HCT116 (cell line): ENCODE measurements around the gene MAP1LC3C. TPM values are rescaled to one million over a fixed set of nuclear protein-coding genes. Genes with fewer than 3 reads are reported as not detected.

Experiments
- ATAC-seq: fragments of 200-7000 bp; cut with Tn5 transposase; 2 replicates; pipeline ENCODE4 v1.9.1; 2020; ENCODE audit warnings: mild to moderate bottlenecking, moderate library complexity
- BruUV-seq: library from RNA; stranded (reverse); fragments of 400-500 nt; replicated peaks from 2 replicates; lab custom pipeline; 2021; lab: Mats Ljungman, UMichigan
- CTCF ChIA-PET: fragments of 300-600 bp; sonication (Branson Sonifier 250); formaldehyde crosslinking; loops from one replicate; lab custom pipeline; 2021; ENCODE audit warnings: antibody characterized with exemption; lab: Charles Lee
- POLR2A ChIA-PET: fragments of 300-600, 350-600 bp; sonication (Branson Sonifier 250); formaldehyde crosslinking; loops from one replicate; lab custom pipeline; 2021; ENCODE audit warnings: antibody characterized with exemption; lab: Charles Lee
- RAD21 ChIA-PET, 2 experiments: fragments of 300-600 bp; sonication (Branson Sonifier 250); formaldehyde crosslinking; loops; one replicate each; lab custom pipeline; 2023; ENCODE audit warnings: low total read pairs in 2 of 2; ENCODE audit not compliant: uncharacterized antibody in 2 of 2, unreplicated experiment in 2 of 2, low non-redundant PET in 1 of 2; lab: Charles Lee
- DNase-seq: peaks from one replicate; pipeline ENCODE4 v3.0.0-alpha.2; 2010; ENCODE audit warnings: low read depth, low spot score
- H2AFZ ChIP-seq: fragments of 200-600 bp; shearing (Covaris generic), sonication (generic); 2 replicates; pipeline ENCODE4 v1.6.1; 2017; ENCODE audit warnings: low read depth, mixed run types, mixed read lengths, antibody characterized with exemption, low read length; ENCODE audit not compliant: poor library complexity, severe bottlenecking
- H3K27ac ChIP-seq: 2 replicates; pipeline ENCODE4 v1.5.1; 2012; ENCODE audit warnings: low read depth, low read length
- H3K27me3 ChIP-seq: fragments of 200-600 bp; sonication (generic); 2 replicates; pipeline ENCODE4 v1.6.1; 2016; ENCODE audit warnings: mixed run types, low read length, mixed read lengths; ENCODE audit not compliant: insufficient read depth
- H3K36me3 ChIP-seq, 2 experiments: fragments of 200-500 bp in 1 of 2; fragments of 200-600 bp in 1 of 2; sonication (Bioruptor generic) in 1 of 2; sonication (generic) in 1 of 2; 2 replicates each; pipeline versions ENCODE4 v1.5.1 to v1.6.1; 2014 to 2016; ENCODE audit warnings: low read length in 2 of 2, inconsistent platforms in 1 of 2, mixed read lengths in 1 of 2, mixed run types in 1 of 2; ENCODE audit not compliant: insufficient read depth in 2 of 2, control insufficient read depth in 1 of 2
- H3K4me1 ChIP-seq, 2 experiments: fragments of 200-600 bp in 1 of 2; sonication (generic) in 1 of 2; 2 replicates each; pipeline versions ENCODE4 v1.5.1 to v1.6.1; 2012 to 2017; ENCODE audit warnings: low read length in 2 of 2, inconsistent platforms in 1 of 2, mild to moderate bottlenecking in 1 of 2, mixed read lengths in 1 of 2, mixed run types in 1 of 2, moderate library complexity in 1 of 2; ENCODE audit not compliant: insufficient read depth in 2 of 2, control insufficient read depth in 1 of 2
- H3K4me2 ChIP-seq: fragments of 200-600 bp; sonication (generic); 2 replicates; pipeline ENCODE4 v1.6.1; 2017; ENCODE audit warnings: mixed run types, low read length, mixed read lengths
- H3K4me3 ChIP-seq, 2 experiments: fragments of 200-600 bp in 1 of 2; sonication (generic) in 1 of 2; replicated peaks in 1 of 2; 2 replicates each; pipeline ENCODE4 v1.5.1; 2011 to 2016; ENCODE audit warnings: low read length in 2 of 2, control low read depth in 1 of 2, low read depth in 1 of 2, mild to moderate bottlenecking in 1 of 2, mixed read lengths in 1 of 2, mixed run types in 1 of 2
- H3K79me2 ChIP-seq: fragments of 200-600 bp; sonication (generic); 2 replicates; pipeline ENCODE4 v1.6.1; 2017; ENCODE audit warnings: mild to moderate bottlenecking, mixed run types, low read length, moderate library complexity, mixed read lengths; ENCODE audit not compliant: insufficient read depth
- H3K9ac ChIP-seq: fragments of 200-600 bp; sonication (generic); 2 replicates; pipeline ENCODE4 v1.6.1; 2016; ENCODE audit warnings: low read length, mixed read lengths
- H3K9me2 ChIP-seq: fragments of 200-600 bp; sonication (generic), shearing (Covaris generic); 2 replicates; pipeline ENCODE4 v1.6.1; 2017; ENCODE audit warnings: mixed run types, mild to moderate bottlenecking, moderate library complexity; ENCODE audit not compliant: insufficient read depth
- H3K9me3 ChIP-seq, 2 experiments: fragments of 200-500 bp in 1 of 2; fragments of 200-600 bp in 1 of 2; sonication (Bioruptor generic) in 1 of 2; sonication (generic) in 1 of 2; 2 replicates each; pipeline ENCODE4 v1.6.1; 2014 to 2017; ENCODE audit warnings: low read length in 2 of 2, mixed read lengths in 2 of 2, inconsistent platforms in 1 of 2, low read depth in 1 of 2, mild to moderate bottlenecking in 1 of 2, mixed run types in 1 of 2, moderate library complexity in 1 of 2; ENCODE audit not compliant: control insufficient read depth in 1 of 2, insufficient read depth in 1 of 2
- H4K20me1 ChIP-seq: fragments of 200-600 bp; sonication (generic), shearing (Covaris generic); 2 replicates; pipeline ENCODE4 v1.6.1; 2017; ENCODE audit warnings: mixed run types, mild to moderate bottlenecking, moderate library complexity; ENCODE audit not compliant: insufficient read depth
- CEBPB ChIP-seq: IDR thresholded peaks from 2 replicates; pipeline ENCODE4 v1.6.1; 2012; ENCODE audit warnings: low read depth
- ELF1 ChIP-seq: IDR thresholded peaks from 2 replicates; pipeline ENCODE4 v1.6.1; 2012; ENCODE audit warnings: low read depth, borderline replicate concordance
- EZH2 ChIP-seq: fragments of 200-600 bp; sonication (generic); IDR thresholded peaks from 2 replicates; pipeline ENCODE4 v1.6.1; 2017; ENCODE audit warnings: antibody characterized with exemption, mixed run types
- EZH2phosphoT487 ChIP-seq: fragments of 200-600 bp; IDR thresholded peaks from 2 replicates; pipeline ENCODE4 v1.6.1; 2018; ENCODE audit warnings: antibody characterized with exemption, borderline replicate concordance
- RAD21 ChIP-seq: IDR thresholded peaks from 2 replicates; pipeline ENCODE4 v1.6.1; 2012; ENCODE audit warnings: low read depth, mild to moderate bottlenecking
- SP1 ChIP-seq: IDR thresholded peaks from 2 replicates; pipeline ENCODE4 v1.6.1; 2012; ENCODE audit warnings: low read depth
- ZNF274 ChIP-seq: fragments of 200-500 bp; sonication (Bioruptor generic); IDR thresholded peaks from 2 replicates; pipeline ENCODE4 v1.6.1; 2014; ENCODE audit warnings: mild to moderate bottlenecking, low read depth, low read length, inconsistent platforms
- intact Hi-C: fragments of 100-400 bp; cut with micrococcal nuclease; formaldehyde crosslinking; loops from 2 replicates; pipeline ENCODE4 v1.10.0; 2022
- total RNA-seq: library from RNA; stranded (reverse); gene quantifications from one replicate; pipeline ENCODE4 v1.2.1, GENCODE V29; 2021; ENCODE audit not compliant: unreplicated experiment
- TF ChIP-seq, protein P1 (sequence below): IDR thresholded peaks from 2 replicates; pipeline ENCODE4 v1.6.1; 2012
- TF ChIP-seq, protein P2 (sequence below), 3 experiments: fragments of 200-600 bp in 1 of 3; sonication (generic) in 1 of 3; IDR thresholded peaks in 2 of 3; conservative IDR thresholded peaks in 1 of 3; 2 replicates each; pipeline ENCODE4 v1.5.1; 2012 to 2017; ENCODE audit warnings: low read depth in 2 of 3, low read length in 2 of 3, antibody characterized with exemption in 1 of 3, borderline replicate concordance in 1 of 3, control low read depth in 1 of 3, mild to moderate bottlenecking in 1 of 3, mixed read lengths in 1 of 3, mixed run types in 1 of 3, moderate library complexity in 1 of 3; ENCODE audit not compliant: insufficient read depth in 1 of 3
- TF ChIP-seq, protein P3 (sequence below): IDR thresholded peaks from 2 replicates; pipeline ENCODE4 v1.6.1; 2012

MAP1LC3C gene
- total RNA-seq, 1 experiment from 2014 or later: not detected

GRCh38 chr1:242019018-242019417 is 20.1 kb upstream of the MAP1LC3C start:
- Histone ChIP-seq H4K20me1 (no peaks in the 10 kb centered on the region), H3K36me3 (no peaks in the 10 kb centered on the region), H3K27ac (no peak overlapping the region), H3K79me2 (no peaks in the 10 kb centered on the region), H3K9me3 (no peaks in the 10 kb centered on the region), H3K4me2 (no peak overlapping the region), H3K9me2 (no peaks in the 10 kb centered on the region), H3K4me3 (no peak overlapping the region), H3K9ac (no peak overlapping the region), H2AFZ (no peak overlapping the region), H3K27me3 (no peaks in the 10 kb centered on the region), H3K4me1 (no peaks in the 10 kb centered on the region)
- intact Hi-C loops: no loop called here
- ChIA-PET CTCF (no interaction called here), POLR2A (no interaction called here), RAD21 (interaction anchor here in 1 of 2 experiments (0.7 kb wide), 1 partner anchor 162 kb away, joined by 4 read pairs; no protein-coding TSS in a partner anchor)
- no peak for TF ChIP-seq EZH2phosphoT487
- no peak for TF ChIP-seq SP1
- no peak for TF ChIP-seq CEBPB
- no peak for TF ChIP-seq ELF1
- no TSS peak for BruUV-seq
- DNase-seq: no peak
- ATAC-seq: no peak

DNA sequence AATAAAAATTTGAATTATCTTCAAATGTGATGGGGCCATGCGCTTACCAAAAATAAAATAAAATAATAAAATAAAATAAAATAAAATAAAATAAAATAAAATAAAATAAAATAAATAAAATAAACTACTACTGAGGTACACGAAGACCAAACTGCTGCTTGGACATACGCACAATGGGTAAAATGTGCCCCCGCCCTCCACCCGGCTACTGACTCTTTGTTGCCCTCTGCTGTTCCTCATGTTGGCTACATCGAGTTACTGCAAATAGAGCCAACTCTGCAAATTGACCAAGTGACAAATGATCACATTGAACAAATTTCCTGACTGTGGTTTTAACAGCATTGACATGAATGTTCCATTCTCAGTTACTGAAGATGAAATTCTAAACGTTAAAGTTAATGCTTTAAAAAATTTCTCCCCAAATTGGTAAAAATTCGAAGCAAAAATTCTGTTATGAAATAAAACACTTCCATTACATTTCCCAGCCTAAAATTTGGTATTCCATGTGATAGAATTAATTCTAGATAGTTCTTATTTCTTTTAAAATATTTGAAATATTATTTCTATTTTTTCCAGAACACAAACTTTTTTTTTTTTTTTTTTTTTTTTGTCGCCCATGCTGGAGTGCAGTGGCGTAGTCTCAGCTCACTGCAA is 18.8 kb upstream of the MAP1LC3C start:
- H3K36me3 ChIP-seq: no peaks in the 10 kb centered on the region
- H3K9ac ChIP-seq: no peak overlapping the region
- H3K4me3 ChIP-seq: no peak overlapping the region
- ATAC-seq: peak; percentile 83
- POLR2A ChIA-PET: no interaction called here
- no peak overlapping the region for H3K27ac ChIP-seq
- H3K4me2 ChIP-seq: no peak overlapping the region
- H2AFZ ChIP-seq: no peak overlapping the region
- H3K9me2 ChIP-seq: no peaks in the 10 kb centered on the region
- no peaks in the 10 kb centered on the region for H3K79me2 ChIP-seq
- intact Hi-C loops: loop anchor here (1.0 kb wide), 3 partner anchors 121 to 486 kb away; no protein-coding TSS in a partner anchor
- CTCF ChIA-PET: no interaction called here
- RAD21 ChIA-PET: no interaction called here
- no peaks in the 10 kb centered on the region for H3K4me1 ChIP-seq
- peak; percentile 75 for TF ChIP-seq RAD21
- TF ChIP-seq ZNF274: no peak
- TF ChIP-seq, protein P1, sequence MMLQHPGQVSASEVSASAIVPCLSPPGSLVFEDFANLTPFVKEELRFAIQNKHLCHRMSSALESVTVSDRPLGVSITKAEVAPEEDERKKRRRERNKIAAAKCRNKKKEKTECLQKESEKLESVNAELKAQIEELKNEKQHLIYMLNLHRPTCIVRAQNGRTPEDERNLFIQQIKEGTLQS: no peak
- no peak for TF ChIP-seq ELF1
- TF ChIP-seq EZH2: no peak
- TF ChIP-seq, protein P2, sequence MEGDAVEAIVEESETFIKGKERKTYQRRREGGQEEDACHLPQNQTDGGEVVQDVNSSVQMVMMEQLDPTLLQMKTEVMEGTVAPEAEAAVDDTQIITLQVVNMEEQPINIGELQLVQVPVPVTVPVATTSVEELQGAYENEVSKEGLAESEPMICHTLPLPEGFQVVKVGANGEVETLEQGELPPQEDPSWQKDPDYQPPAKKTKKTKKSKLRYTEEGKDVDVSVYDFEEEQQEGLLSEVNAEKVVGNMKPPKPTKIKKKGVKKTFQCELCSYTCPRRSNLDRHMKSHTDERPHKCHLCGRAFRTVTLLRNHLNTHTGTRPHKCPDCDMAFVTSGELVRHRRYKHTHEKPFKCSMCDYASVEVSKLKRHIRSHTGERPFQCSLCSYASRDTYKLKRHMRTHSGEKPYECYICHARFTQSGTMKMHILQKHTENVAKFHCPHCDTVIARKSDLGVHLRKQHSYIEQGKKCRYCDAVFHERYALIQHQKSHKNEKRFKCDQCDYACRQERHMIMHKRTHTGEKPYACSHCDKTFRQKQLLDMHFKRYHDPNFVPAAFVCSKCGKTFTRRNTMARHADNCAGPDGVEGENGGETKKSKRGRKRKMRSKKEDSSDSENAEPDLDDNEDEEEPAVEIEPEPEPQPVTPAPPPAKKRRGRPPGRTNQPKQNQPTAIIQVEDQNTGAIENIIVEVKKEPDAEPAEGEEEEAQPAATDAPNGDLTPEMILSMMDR (IDR thresholded peaks at IDR 0.05 in 2 of 3, conservative IDR thresholded peaks at IDR 0.05 in 1 of 3; ENCODE audit: borderline replicate concordance in 1 of 3, insufficient read depth in 1 of 3, low read depth in 2 of 3, low read length in 2 of 3): peak; percentile 65 to 85 (median 76)
- TF ChIP-seq, protein P3, sequence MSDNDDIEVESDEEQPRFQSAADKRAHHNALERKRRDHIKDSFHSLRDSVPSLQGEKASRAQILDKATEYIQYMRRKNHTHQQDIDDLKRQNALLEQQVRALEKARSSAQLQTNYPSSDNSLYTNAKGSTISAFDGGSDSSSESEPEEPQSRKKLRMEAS: no peak
- no peak for TF ChIP-seq SP1
- TF ChIP-seq, all 23 proteins: peak for 2
- no peaks in the 10 kb centered on the region for H3K9me3 ChIP-seq
- no peaks in the 10 kb centered on the region for H4K20me1 ChIP-seq
- BruUV-seq: no TSS peak
- no peaks in the 10 kb centered on the region for H3K27me3 ChIP-seq
- DNase-seq: peak; percentile 41
